OCI-LY1 (cell line): ENCODE measurements around the gene TRPM4.

Source experiments
- H2AFZ ChIP-seq: fragments of 200-600 bp; sonication (generic), shearing (Covaris generic); 2 replicates; pipeline ENCODE4 v1.6.0; 2014; ENCODE audit warnings: antibody characterized with exemption, mild to moderate bottlenecking, low read length
- H3F3A ChIP-seq: fragments of 200-600 bp; sonication (generic), shearing (Covaris generic); 2 replicates; pipeline ENCODE4 v1.6.0; 2014; ENCODE audit warnings: mild to moderate bottlenecking, antibody characterized with exemption, low read length, moderate library complexity; ENCODE audit not compliant: insufficient read depth
- H3K27ac ChIP-seq: fragments of 200-600 bp; sonication (generic); 2 replicates; pipeline ENCODE4 v1.5.1; 2014; ENCODE audit warnings: low read length, mixed run types, mild to moderate bottlenecking, low read depth; ENCODE audit not compliant: poor library complexity, severe bottlenecking
- H3K27me3 ChIP-seq: fragments of 200-600 bp; sonication (generic); 2 replicates; pipeline ENCODE4 v1.6.0; 2014; ENCODE audit warnings: antibody characterized with exemption, mild to moderate bottlenecking, low read length, moderate library complexity; ENCODE audit not compliant: insufficient read depth
- H3K36me3 ChIP-seq: fragments of 200-600 bp; sonication (generic); 2 replicates; pipeline ENCODE4 v1.6.1; 2014; ENCODE audit warnings: mild to moderate bottlenecking, antibody characterized with exemption, low read length, moderate library complexity, mixed read lengths; ENCODE audit not compliant: insufficient read depth
- H3K4me1 ChIP-seq: fragments of 200-600 bp; sonication (generic); 2 replicates; pipeline ENCODE4 v1.5.1; 2014; ENCODE audit warnings: mild to moderate bottlenecking, low read length, moderate library complexity; ENCODE audit not compliant: insufficient read depth, severe bottlenecking
- H3K4me2 ChIP-seq: fragments of 200-600 bp; sonication (generic), shearing (Covaris generic); 2 replicates; pipeline ENCODE4 v1.6.1; 2014; ENCODE audit warnings: low read length
- H3K4me3 ChIP-seq: fragments of 200-600 bp; sonication (generic); 2 replicates; pipeline ENCODE4 v1.5.1; 2014; ENCODE audit warnings: low read length, low read depth, mild to moderate bottlenecking, mixed read lengths; ENCODE audit not compliant: poor library complexity, severe bottlenecking
- H3K79me2 ChIP-seq: fragments of 200-600 bp; shearing (Covaris generic); 2 replicates; pipeline ENCODE4 v1.6.1; 2016; ENCODE audit warnings: mixed run types, low read length, mixed read lengths; ENCODE audit not compliant: insufficient read depth
- H3K9ac ChIP-seq: fragments of 200-600 bp; sonication (generic), shearing (Covaris generic); 2 replicates; pipeline ENCODE4 v1.6.1; 2014; ENCODE audit warnings: mild to moderate bottlenecking, low read length, mixed read lengths
- H3K9me2 ChIP-seq: fragments of 200-600 bp; sonication (generic), shearing (Covaris generic); 2 replicates; pipeline ENCODE4 v1.6.1; 2014; ENCODE audit warnings: low read depth, mild to moderate bottlenecking, low read length, mixed read lengths
- H3K9me3 ChIP-seq: fragments of 200-600 bp; shearing (Covaris generic); 2 replicates; pipeline ENCODE4 v1.6.1; 2014; ENCODE audit warnings: low read length, mixed read lengths
- H4K20me1 ChIP-seq: fragments of 200-600 bp; sonication (generic), shearing (Covaris generic); 2 replicates; pipeline ENCODE4 v1.6.0; 2016; ENCODE audit warnings: mild to moderate bottlenecking, low read length; ENCODE audit not compliant: insufficient read depth
- CTCF ChIP-seq: fragments of 200-600 bp; sonication (generic), shearing (Covaris generic); IDR thresholded peaks from 2 replicates; pipeline ENCODE4 v1.5.1; 2017; ENCODE audit warnings: mild to moderate bottlenecking, antibody characterized with exemption, low read length, moderate library complexity, mixed read lengths
- EZH2 ChIP-seq: fragments of 200-600 bp; sonication (generic), shearing (Covaris generic); IDR thresholded peaks from 2 replicates; pipeline ENCODE4 v1.8.0; 2017; ENCODE audit warnings: borderline replicate concordance, mixed run types, mild to moderate bottlenecking, antibody characterized with exemption, low read length, moderate library complexity, mixed read lengths

The TRPM4 gene

GRCh38 chr19:49217382-49217781 is 59.8 kb downstream of the TRPM4 start:
- Histone ChIP-seq H3K36me3 (no peaks in the 10 kb centered on the region; the same call in 1 of the 2 replicates), H2AFZ (no peak overlapping the region)

GRCh38 chr19:49222011-49222410 is 64.4 kb downstream of the TRPM4 start:
- Histone ChIP-seq H3K9me3 (no peaks in the 10 kb centered on the region), H3K36me3 (no peaks in the 10 kb centered on the region; the same call in 1 of the 2 replicates), H3K9me2 (no peaks in the 10 kb centered on the region), H3K27me3 (no peaks in the 10 kb centered on the region; the same call in 1 of the 2 replicates), H3K4me1 (no peaks in the 10 kb centered on the region), H3K4me3 (no peak overlapping the region), H3K79me2 (no peaks in the 10 kb centered on the region), H3K27ac (no peak overlapping the region), H4K20me1 (no peaks in the 10 kb centered on the region), H3K4me2 (no peak overlapping the region), H3F3A (no peaks in the 10 kb centered on the region), H2AFZ (no peak overlapping the region), H3K9ac (no peak overlapping the region)
- no peak for TF ChIP-seq CTCF
- no peak for TF ChIP-seq EZH2

More at GRCh38 chr19:49217382-49217781, 59.8 kb downstream of the TRPM4 start:
- TF ChIP-seq EZH2: no peak
- TF ChIP-seq CTCF: no peak
- H3K4me3 ChIP-seq: no peak overlapping the region
- no peak overlapping the region for H3K4me2 ChIP-seq
- H3K79me2 ChIP-seq: no peaks in the 10 kb centered on the region
- H3F3A ChIP-seq: no peaks in the 10 kb centered on the region
- no peaks in the 10 kb centered on the region for H3K9me3 ChIP-seq
- H3K9me2 ChIP-seq: no peaks in the 10 kb centered on the region
- H3K4me1 ChIP-seq: peaks cover 13% of the 10 kb centered on the region
- no peak overlapping the region for H3K27ac ChIP-seq
- H3K27me3 ChIP-seq: no peaks in the 10 kb centered on the region; the same call in 1 of the 2 replicates
- H4K20me1 ChIP-seq: no peaks in the 10 kb centered on the region
- no peak overlapping the region for H3K9ac ChIP-seq

- Histone ChIP-seq H3F3A (no peaks in the 10 kb centered on the region), H3K79me2 (no peaks in the 10 kb centered on the region), H2AFZ (no peak overlapping the region), H3K4me3 (no peak overlapping the region), H3K4me2 (no peak overlapping the region), H3K9me2 (no peaks in the 10 kb centered on the region), H3K9me3 (no peaks in the 10 kb centered on the region), H3K27ac (no peak overlapping the region), H3K9ac (no peak overlapping the region), H3K36me3 (no peaks in the 10 kb centered on the region), H4K20me1 (no peaks in the 10 kb centered on the region), H3K27me3 (no peaks in the 10 kb centered on the region; the same call in 1 of the 2 replicates), H3K4me1 (no peaks in the 10 kb centered on the region)
- TF ChIP-seq EZH2 (no peak), CTCF (no peak)
Measured at GRCh38 chr19:49222528-49222927, 64.9 kb downstream of the TRPM4 start.
